DND-41 (cell line): ENCODE measurements around the gene PMF1.

Experiments used
- ATAC-seq: fragments of 200-7000 bp; cut with Tn5 transposase; 3 replicates; pipeline ENCODE4 v1.9.1; 2021; ENCODE audit warnings: low read depth; ENCODE audit not compliant: insufficient read depth
- DNase-seq: peaks from one replicate; pipeline ENCODE4 v3.0.0-alpha.2; 2020
- H2AFZ ChIP-seq: 2 replicates; pipeline ENCODE4 v1.6.0; 2012; ENCODE audit warnings: low read depth, low read length
- H3K27ac ChIP-seq: 2 replicates; pipeline ENCODE4 v1.5.1; 2012; ENCODE audit warnings: low read length, inconsistent platforms
- H3K27me3 ChIP-seq: fragments of 200-600 bp; sonication (generic); 2 replicates; pipeline ENCODE4 v1.6.0; 2012; ENCODE audit warnings: low read length, mild to moderate bottlenecking, inconsistent platforms; ENCODE audit not compliant: insufficient read depth, poor library complexity
- H3K36me3 ChIP-seq: 2 replicates; pipeline ENCODE4 v1.5.1; 2012; ENCODE audit warnings: low read length, inconsistent platforms; ENCODE audit not compliant: insufficient read depth
- H3K4me1 ChIP-seq: 2 replicates; pipeline ENCODE4 v1.5.1; 2012; ENCODE audit warnings: mild to moderate bottlenecking, low read length; ENCODE audit not compliant: insufficient read depth
- H3K4me2 ChIP-seq: 2 replicates; pipeline ENCODE4 v1.6.0; 2012; ENCODE audit warnings: mild to moderate bottlenecking, moderate library complexity, low read length, inconsistent platforms; ENCODE audit not compliant: insufficient read depth
- H3K4me3 ChIP-seq, 2 experiments: fragments of 200-600 bp in 1 of 2; shearing (Covaris generic) in 1 of 2; 2 replicates each; pipeline ENCODE4 v1.5.1; 2012 to 2016; ENCODE audit warnings: inconsistent platforms in 2 of 2, low read length in 2 of 2, mild to moderate bottlenecking in 2 of 2, low read depth in 1 of 2, moderate library complexity in 1 of 2
- H3K79me2 ChIP-seq: 2 replicates; pipeline ENCODE4 v1.6.0; 2012; ENCODE audit warnings: low read length, inconsistent platforms; ENCODE audit not compliant: insufficient read depth
- H3K9ac ChIP-seq: 2 replicates; pipeline ENCODE4 v1.6.0; 2012; ENCODE audit warnings: low read depth, mild to moderate bottlenecking, inconsistent platforms, low read length, moderate library complexity
- H3K9me3 ChIP-seq: 2 replicates; pipeline ENCODE4 v1.5.1; 2012; ENCODE audit warnings: low read length, moderate library complexity, mild to moderate bottlenecking, inconsistent platforms; ENCODE audit not compliant: insufficient read depth, severe bottlenecking
- H4K20me1 ChIP-seq: 2 replicates; pipeline ENCODE4 v1.6.0; 2012; ENCODE audit warnings: low read length; ENCODE audit not compliant: insufficient read depth
- CTCF ChIP-seq: IDR thresholded peaks from 2 replicates; pipeline ENCODE4 v1.5.1; 2012; ENCODE audit warnings: borderline replicate concordance, low read length, moderate library complexity, mild to moderate bottlenecking; ENCODE audit not compliant: poor library complexity, severe bottlenecking; ENCODE audit errors: extremely low read depth
- EZH2 ChIP-seq: IDR thresholded peaks from 3 replicates; pipeline ENCODE4 v1.6.1; 2012; ENCODE audit warnings: borderline replicate concordance, low read depth, mild to moderate bottlenecking, moderate library complexity, low read length, inconsistent platforms; ENCODE audit not compliant: severe bottlenecking

The PMF1 gene

GRCh38 chr1:156220226-156220625 is 7.4 kb downstream of the PMF1 start:
- Histone ChIP-seq H3K4me2 (no peak overlapping the region), H3K36me3 (peaks cover 26% of the 10 kb centered on the region), H3K79me2 (peaks cover 31% of the 10 kb centered on the region), H2AFZ (no peak overlapping the region), H3K4me1 (no peaks in the 10 kb centered on the region), H3K4me3 (no peak overlapping the region), H4K20me1 (no peaks in the 10 kb centered on the region; the same call in 1 of the 2 replicates), H3K9ac (no peak overlapping the region), H3K27me3 (no peaks in the 10 kb centered on the region), H3K9me3 (no peaks in the 10 kb centered on the region), H3K27ac (no peak overlapping the region)
- TF ChIP-seq CTCF (no peak), EZH2 (no peak)
- ATAC-seq = no peak
- DNase-seq = no peak

- no peak overlapping the region for H3K4me2 ChIP-seq
- no peaks in the 10 kb centered on the region for H3K27me3 ChIP-seq
- DNase-seq (no peak), ATAC-seq (no peak)
- no peaks in the 10 kb centered on the region; the same call in 1 of the 2 replicates for H4K20me1 ChIP-seq
- H3K27ac ChIP-seq = no peak overlapping the region
- no peak overlapping the region for H2AFZ ChIP-seq
- H3K9me3 ChIP-seq = no peaks in the 10 kb centered on the region
- peaks cover 20% of the 10 kb centered on the region for H3K79me2 ChIP-seq
- TF ChIP-seq EZH2 (no peak), CTCF (no peak)
- peaks cover 35% of the 10 kb centered on the region for H3K36me3 ChIP-seq
- H3K4me3 ChIP-seq = no peak overlapping the region
- H3K4me1 ChIP-seq = no peaks in the 10 kb centered on the region
- H3K9ac ChIP-seq = no peak overlapping the region
Measured at GRCh38 chr1:156221986-156222692, 9.3 kb downstream of the PMF1 start.

- Histone ChIP-seq H2AFZ (no peak overlapping the region), H3K79me2 (peaks cover 3% of the 10 kb centered on the region; the same call in 1 of the 2 replicates), H3K4me3 (no peak overlapping the region), H3K4me2 (no peak overlapping the region), H3K27me3 (no peaks in the 10 kb centered on the region), H4K20me1 (no peaks in the 10 kb centered on the region), H3K27ac (no peak overlapping the region), H3K9me3 (no peaks in the 10 kb centered on the region), H3K9ac (no peak overlapping the region), H3K4me1 (no peaks in the 10 kb centered on the region), H3K36me3 (peaks cover 46% of the 10 kb centered on the region)
- TF ChIP-seq EZH2 (no peak), CTCF (no peak)
- no peak for DNase-seq
- no peak for ATAC-seq
Measured at GRCh38 chr1:156225677-156226014, 12.8 kb downstream of the PMF1 start.
